Measurements from ENCODE around the gene RAD51D. TPM values are rescaled to one million over a fixed set of nuclear protein-coding genes. Genes with fewer than 3 reads are reported as not detected.
"Not testable (repeated sequence)": the region's sequence is repeated elsewhere in the genome, so short reads cannot be mapped to it uniquely, and the experiment has no call there.

RAD51D gene
- total RNA-seq, 1 donor from 2014 or later = 4.6 TPM

GRCh38 chr17:35117984-35118383 lies 1.7 kb downstream of the RAD51D start:
- Histone ChIP-seq H3K4me1 (peaks cover 23% of the 10 kb centered on the region), H3K9me3 (replicated peaks) (no peaks in the 10 kb centered on the region), H3K36me3 (no peaks in the 10 kb centered on the region), H3K27me3 (ENCODE audit: low read depth) (no peaks in the 10 kb centered on the region), H3K4me3 (no peak overlapping the region), H3K27ac (replicated peaks) (no peak overlapping the region)
- TF ChIP-seq CTCF (IDR thresholded peaks at IDR 0.05; ENCODE audit: borderline replicate concordance) = no peak
- intact Hi-C loops (cut with micrococcal nuclease) = loop anchor here (10.0 kb wide), 1 partner anchor 693 kb away; no protein-coding TSS in a partner anchor
- DNase-seq = no peak

GRCh38 chr17:35116845-35117244 lies 2.8 kb downstream of the RAD51D start:
- no peak for TF ChIP-seq CTCF (IDR thresholded peaks at IDR 0.05; ENCODE audit: borderline replicate concordance)
- intact Hi-C loops (cut with micrococcal nuclease) = loop anchor here (10.0 kb wide), 1 partner anchor 692 kb away; no protein-coding TSS in a partner anchor

GRCh38 chr17:35110791-35111190 lies 8.9 kb downstream of the RAD51D start:
- peaks cover 13% of the 10 kb centered on the region for H3K36me3 ChIP-seq
- intact Hi-C loops (cut with micrococcal nuclease) = loop anchor here (10.0 kb wide), 1 partner anchor 686 kb away; no protein-coding TSS in a partner anchor
- not testable (repeated sequence) for H3K4me3 ChIP-seq; DNase-seq; H3K4me1 ChIP-seq; H3K27ac ChIP-seq (replicated peaks); H3K27me3 ChIP-seq (ENCODE audit: low read depth); H3K9me3 ChIP-seq (replicated peaks)

More at GRCh38 chr17:35116845-35117244, 2.8 kb downstream of the RAD51D start:
- DNase-seq = no peak
- Histone ChIP-seq H3K36me3 (no peaks in the 10 kb centered on the region), H3K27me3 (ENCODE audit: low read depth) (no peaks in the 10 kb centered on the region), H3K9me3 (replicated peaks) (no peaks in the 10 kb centered on the region), H3K4me1 (peaks cover 23% of the 10 kb centered on the region), H3K27ac (replicated peaks) (no peak overlapping the region), H3K4me3 (no peak overlapping the region)

- H3K4me1 ChIP-seq = no peaks in the 10 kb centered on the region
- H3K36me3 ChIP-seq = peaks cover 54% of the 10 kb centered on the region
- TF ChIP-seq CTCF (IDR thresholded peaks at IDR 0.05; ENCODE audit: borderline replicate concordance) = no peak
- H3K4me3 ChIP-seq = no peak overlapping the region
- no peaks in the 10 kb centered on the region for H3K27me3 ChIP-seq (ENCODE audit: low read depth)
- H3K9me3 ChIP-seq (replicated peaks) = no peaks in the 10 kb centered on the region
- no peak overlapping the region for H3K27ac ChIP-seq (replicated peaks)
- intact Hi-C loops (cut with micrococcal nuclease) = no loop called here
- DNase-seq = no peak
Observed at GRCh38 chr17:35104844-35105450, 14.7 kb downstream of the RAD51D start.

GRCh38 chr17:35103271-35103670 lies 16.4 kb downstream of the RAD51D start:
- intact Hi-C loops (cut with micrococcal nuclease) = no loop called here
- Histone ChIP-seq H3K9me3 (replicated peaks) (no peaks in the 10 kb centered on the region), H3K27ac (replicated peaks) (no peak overlapping the region), H3K4me1 (no peaks in the 10 kb centered on the region), H3K27me3 (ENCODE audit: low read depth) (no peaks in the 10 kb centered on the region), H3K4me3 (no peak overlapping the region), H3K36me3 (peaks cover 63% of the 10 kb centered on the region)
- no peak for DNase-seq
- TF ChIP-seq CTCF (IDR thresholded peaks at IDR 0.05; ENCODE audit: borderline replicate concordance) = no peak

GRCh38 chr17:35101725-35102124 lies 17.9 kb downstream of the RAD51D start:
- no peaks in the 10 kb centered on the region for H3K4me1 ChIP-seq
- no peak overlapping the region for H3K27ac ChIP-seq (replicated peaks)
- no peak for DNase-seq
- intact Hi-C loops (cut with micrococcal nuclease) = no loop called here
- TF ChIP-seq CTCF (IDR thresholded peaks at IDR 0.05; ENCODE audit: borderline replicate concordance) = no peak
- H3K27me3 ChIP-seq (ENCODE audit: low read depth) = no peaks in the 10 kb centered on the region
- no peaks in the 10 kb centered on the region for H3K9me3 ChIP-seq (replicated peaks)
- peaks cover 59% of the 10 kb centered on the region for H3K36me3 ChIP-seq
- no peak overlapping the region for H3K4me3 ChIP-seq

Data from left ventricle myocardium inferior (tissue), 1 donor.